Thyroid gland (tissue), 4 donors: ENCODE results near the gene HECW1.

Source experiments
- POLR2A ChIP-seq, 2 donors: fragments of 450-650 bp; IDR thresholded peaks; one replicate each; pipeline ENCODE4 v1.6.1; 2017; ENCODE audit warnings: antibody characterized with exemption in 2 of 2, mild to moderate bottlenecking in 2 of 2, moderate library complexity in 1 of 2
- TF ChIP-seq, protein P1 (sequence below), 6 experiments: fragments of 200-600 bp in 3 of 6; fragments of 450-650 bp in 3 of 6; sonication (generic) in 3 of 6; IDR thresholded peaks; one replicate each; pipeline ENCODE4 v1.5.1; 2016 to 2019; ENCODE audit warnings: antibody characterized with exemption in 6 of 6, mild to moderate bottlenecking in 2 of 6, inconsistent platforms in 1 of 6, moderate library complexity in 1 of 6

DNA sequence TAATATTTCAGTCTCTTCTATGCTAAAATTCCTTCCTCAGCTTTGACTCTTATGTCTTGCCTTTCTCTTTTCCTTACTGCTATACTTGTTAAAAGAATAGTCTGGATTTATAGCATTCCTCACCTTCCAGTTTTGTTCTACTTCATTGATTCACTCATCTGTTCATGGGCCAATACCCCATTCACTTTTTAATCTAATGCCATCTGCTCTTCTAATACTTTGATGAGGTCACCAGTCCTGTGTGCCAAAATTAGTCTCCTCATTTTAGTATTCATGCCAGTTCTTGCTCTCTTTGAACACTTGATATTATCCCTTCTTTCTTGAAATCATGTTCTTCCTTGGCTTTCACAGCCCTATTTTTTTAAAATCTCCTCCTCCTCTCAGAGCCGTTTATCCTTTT is 489.8 kb downstream of the HECW1 start:
- TF ChIP-seq, protein P1, sequence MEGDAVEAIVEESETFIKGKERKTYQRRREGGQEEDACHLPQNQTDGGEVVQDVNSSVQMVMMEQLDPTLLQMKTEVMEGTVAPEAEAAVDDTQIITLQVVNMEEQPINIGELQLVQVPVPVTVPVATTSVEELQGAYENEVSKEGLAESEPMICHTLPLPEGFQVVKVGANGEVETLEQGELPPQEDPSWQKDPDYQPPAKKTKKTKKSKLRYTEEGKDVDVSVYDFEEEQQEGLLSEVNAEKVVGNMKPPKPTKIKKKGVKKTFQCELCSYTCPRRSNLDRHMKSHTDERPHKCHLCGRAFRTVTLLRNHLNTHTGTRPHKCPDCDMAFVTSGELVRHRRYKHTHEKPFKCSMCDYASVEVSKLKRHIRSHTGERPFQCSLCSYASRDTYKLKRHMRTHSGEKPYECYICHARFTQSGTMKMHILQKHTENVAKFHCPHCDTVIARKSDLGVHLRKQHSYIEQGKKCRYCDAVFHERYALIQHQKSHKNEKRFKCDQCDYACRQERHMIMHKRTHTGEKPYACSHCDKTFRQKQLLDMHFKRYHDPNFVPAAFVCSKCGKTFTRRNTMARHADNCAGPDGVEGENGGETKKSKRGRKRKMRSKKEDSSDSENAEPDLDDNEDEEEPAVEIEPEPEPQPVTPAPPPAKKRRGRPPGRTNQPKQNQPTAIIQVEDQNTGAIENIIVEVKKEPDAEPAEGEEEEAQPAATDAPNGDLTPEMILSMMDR (IDR thresholded peaks at IDR 0.05), result no peak
- TF ChIP-seq POLR2A (IDR thresholded peaks at IDR 0.05), result no peak
